ENCODE results near the gene XRCC6. TPM values are rescaled to one million over a fixed set of nuclear protein-coding genes. Genes with fewer than 3 reads are reported as not detected.
A peak's percentile ranks its signal among the peaks of the same experiment; 100 is the strongest.

XRCC6 gene
- total RNA-seq, 1 donor = 251 TPM

- H3K4me1 ChIP-seq (ENCODE audit: insufficient read depth, low read length) = peaks cover 14% of the 10 kb centered on the region
- no peak for DNase-seq (ENCODE audit: insufficient read length, low spot score, missing footprints)
- peak overlapping the region; percentile 83 for H3K4me2 ChIP-seq (ENCODE audit: insufficient read depth, low read length)
- peak overlapping the region; percentile 93 for H2AFZ ChIP-seq (ENCODE audit: low read length)
- no peaks in the 10 kb centered on the region for H3K27me3 ChIP-seq (ENCODE audit: insufficient read depth, low read length)
- no peaks in the 10 kb centered on the region for H3K9me3 ChIP-seq (ENCODE audit: low read depth, low read length)
- no peak overlapping the region for H3K4me3 ChIP-seq (ENCODE audit: insufficient read depth, low read length)
- no peaks in the 10 kb centered on the region for H3K79me2 ChIP-seq (ENCODE audit: insufficient read depth, low read length)
- no peaks in the 10 kb centered on the region for H4K20me1 ChIP-seq (ENCODE audit: insufficient read depth, low read length)
- H3K36me3 ChIP-seq (ENCODE audit: insufficient read depth, low read length) = peaks cover 6% of the 10 kb centered on the region
- H3K27ac ChIP-seq (ENCODE audit: low read depth, low read length) = no peak overlapping the region
- TF ChIP-seq CTCF (IDR thresholded peaks at IDR 0.05; ENCODE audit: extremely low read depth, low read depth, low read length) = no peak
Observed at GRCh38 chr22:41696703-41697102, 75.6 kb downstream of the XRCC6 start.

- Histone ChIP-seq H3K79me2 (ENCODE audit: insufficient read depth, low read length) (no peaks in the 10 kb centered on the region), H3K9me3 (ENCODE audit: low read depth, low read length) (no peaks in the 10 kb centered on the region), H3K27ac (ENCODE audit: low read depth, low read length) (no peak overlapping the region), H2AFZ (ENCODE audit: low read length) (peak overlapping the region; percentile 93), H3K27me3 (ENCODE audit: insufficient read depth, low read length) (no peaks in the 10 kb centered on the region), H3K4me2 (ENCODE audit: insufficient read depth, low read length) (peak overlapping the region; percentile 83), H4K20me1 (ENCODE audit: insufficient read depth, low read length) (no peaks in the 10 kb centered on the region), H3K36me3 (ENCODE audit: insufficient read depth, low read length) (peaks cover 6% of the 10 kb centered on the region), H3K4me3 (ENCODE audit: insufficient read depth, low read length) (peak overlapping the region; percentile 65), H3K4me1 (ENCODE audit: insufficient read depth, low read length) (peaks cover 14% of the 10 kb centered on the region)
- TF ChIP-seq CTCF (IDR thresholded peaks at IDR 0.05; ENCODE audit: extremely low read depth, low read depth, low read length) = peak; percentile 98
- peak; percentile 97 for DNase-seq (ENCODE audit: insufficient read length, low spot score, missing footprints)
Observed at GRCh38 chr22:41697126-41697775, 76.2 kb downstream of the XRCC6 start.

DNA sequence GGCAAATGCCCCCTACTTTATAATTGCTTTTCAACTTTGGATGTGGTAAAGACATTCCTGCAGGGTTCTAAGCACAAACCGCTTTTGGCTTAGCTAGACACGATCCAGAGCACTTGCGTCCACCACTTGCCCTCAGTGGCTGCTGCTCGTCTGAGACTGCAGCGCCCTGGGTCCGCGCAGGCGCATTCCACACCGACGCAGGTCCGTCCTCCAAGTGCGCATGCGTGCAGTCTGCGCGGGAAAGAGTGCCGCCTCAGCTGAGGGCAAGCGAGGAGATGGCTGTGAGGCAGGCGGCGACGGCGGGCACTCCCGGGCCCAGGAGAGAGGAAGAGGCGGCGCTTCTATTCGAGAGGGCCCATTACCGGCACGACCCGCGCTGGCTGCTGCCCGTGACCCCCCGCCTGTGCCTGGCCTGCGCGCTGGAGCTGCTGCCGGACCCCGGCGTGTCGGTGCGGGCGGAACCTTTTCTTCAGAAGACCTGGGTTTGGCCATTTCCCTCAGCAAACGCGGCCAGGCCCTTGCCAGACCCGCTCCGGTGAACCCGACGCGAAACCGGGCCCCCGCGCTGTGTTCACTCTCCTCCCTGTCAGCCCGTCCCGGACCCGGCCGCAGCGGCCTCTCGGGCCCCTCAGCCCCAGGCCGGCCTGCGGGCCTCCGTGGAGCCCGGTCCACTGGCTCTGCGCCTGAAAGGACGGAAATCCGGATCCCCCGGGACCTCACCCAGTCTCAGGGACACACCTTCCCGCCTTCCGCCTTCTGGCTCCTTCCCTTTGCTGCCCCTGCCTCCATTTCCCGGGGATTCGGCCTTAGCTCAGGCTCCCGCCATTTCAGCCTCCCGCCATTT, 78.4 kb downstream of the XRCC6 start, which contains the start of gene MEI1:
Gene MEI1, plus strand, starts transcription at position 240 of the 844 bp plus-strand sequence. Its CDS starts 36 bp downstream, at position 276.
- H3K27ac ChIP-seq (ENCODE audit: low read depth, low read length) = no peak within 1 kb of the TSS
- H2AFZ ChIP-seq (ENCODE audit: low read length) = peak within 1 kb of the TSS; percentile 61
- no peak for TF ChIP-seq CTCF (IDR thresholded peaks at IDR 0.05; ENCODE audit: extremely low read depth, low read depth, low read length)
- peak within 1 kb of the TSS; percentile 31 for H3K4me3 ChIP-seq (ENCODE audit: insufficient read depth, low read length)
- H4K20me1 ChIP-seq (ENCODE audit: insufficient read depth, low read length) = no peaks in the 10 kb centered on the region
- no peaks in the 10 kb centered on the region for H3K79me2 ChIP-seq (ENCODE audit: insufficient read depth, low read length)
- H3K4me2 ChIP-seq (ENCODE audit: insufficient read depth, low read length) = peak within 1 kb of the TSS; percentile 76
- no peaks in the 10 kb centered on the region for H3K27me3 ChIP-seq (ENCODE audit: insufficient read depth, low read length)
- H3K9me3 ChIP-seq (ENCODE audit: low read depth, low read length) = no peaks in the 10 kb centered on the region
- H3K4me1 ChIP-seq (ENCODE audit: insufficient read depth, low read length) = peaks cover 14% of the 10 kb centered on the region
- no peaks in the 10 kb centered on the region for H3K36me3 ChIP-seq (ENCODE audit: insufficient read depth, low read length)
- DNase-seq (ENCODE audit: insufficient read length, low spot score, missing footprints) = peak; percentile 98

- H3K27me3 ChIP-seq (ENCODE audit: insufficient read depth, low read length) = no peaks in the 10 kb centered on the region
- TF ChIP-seq CTCF (IDR thresholded peaks at IDR 0.05; ENCODE audit: extremely low read depth, low read depth, low read length) = no peak
- no peak overlapping the region for H2AFZ ChIP-seq (ENCODE audit: low read length)
- no peaks in the 10 kb centered on the region for H4K20me1 ChIP-seq (ENCODE audit: insufficient read depth, low read length)
- no peaks in the 10 kb centered on the region for H3K79me2 ChIP-seq (ENCODE audit: insufficient read depth, low read length)
- no peak overlapping the region for H3K4me2 ChIP-seq (ENCODE audit: insufficient read depth, low read length)
- no peak overlapping the region for H3K4me3 ChIP-seq (ENCODE audit: insufficient read depth, low read length)
- DNase-seq (ENCODE audit: insufficient read length, low spot score, missing footprints) = no peak
- no peaks in the 10 kb centered on the region for H3K36me3 ChIP-seq (ENCODE audit: insufficient read depth, low read length)
- H3K4me1 ChIP-seq (ENCODE audit: insufficient read depth, low read length) = peaks cover 14% of the 10 kb centered on the region
- H3K27ac ChIP-seq (ENCODE audit: low read depth, low read length) = no peak overlapping the region
- H3K9me3 ChIP-seq (ENCODE audit: low read depth, low read length) = no peaks in the 10 kb centered on the region
Observed at GRCh38 chr22:41700108-41700364, 78.9 kb downstream of the XRCC6 start.

All from osteoblast (primary cell).